GM13976 (cell line): ENCODE data around the gene CTSD.

Source experiments
- DNase-seq: peaks from one replicate; pipeline ENCODE4 v3.0.0; 2012; ENCODE audit warnings: low spot score
- CTCF ChIP-seq: IDR thresholded peaks from 2 replicates; pipeline ENCODE4 v1.5.1; 2012; ENCODE audit warnings: borderline replicate concordance, mild to moderate bottlenecking; ENCODE audit not compliant: insufficient read depth; ENCODE audit errors: extremely low read depth, missing control alignments, control extremely low read depth
- in situ Hi-C: fragments of 300-500 bp; cut with MboI; formaldehyde crosslinking; loops from one replicate; pipeline ENCODE4 v1.12.0; 2022; ENCODE audit warnings: low sequenced_read_pairs, mixed read lengths, inconsistent platforms; ENCODE audit not compliant: unreplicated experiment

Gene CTSD

DNA sequence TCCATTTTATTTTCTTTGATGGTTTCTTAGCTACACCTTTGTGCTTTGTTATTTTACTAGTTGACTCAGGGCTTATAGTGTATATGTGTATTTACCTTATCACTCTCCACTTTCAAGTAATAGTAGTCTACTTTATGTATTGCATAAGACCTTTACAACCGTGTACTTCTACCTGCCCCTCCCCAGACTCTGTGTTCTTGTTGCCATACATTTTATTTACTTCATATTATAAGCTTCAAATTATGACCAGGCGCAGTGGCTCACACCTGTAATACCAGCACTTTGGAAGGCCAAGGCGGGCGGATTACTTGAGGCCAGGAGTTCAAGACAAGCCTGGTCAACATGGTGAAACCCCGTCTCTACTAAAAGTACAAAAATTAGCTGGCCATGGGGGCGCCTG lies 28.2 kb upstream of the CTSD start:
- in situ Hi-C loops: no loop called here
- TF ChIP-seq CTCF: no peak
- no peak for DNase-seq

- TF ChIP-seq CTCF: no peak
- in situ Hi-C loops: no loop called here
- no peak for DNase-seq
These were observed 22.7 kb upstream of the CTSD start for GRCh38 chr11:1786466-1786865.

DNA sequence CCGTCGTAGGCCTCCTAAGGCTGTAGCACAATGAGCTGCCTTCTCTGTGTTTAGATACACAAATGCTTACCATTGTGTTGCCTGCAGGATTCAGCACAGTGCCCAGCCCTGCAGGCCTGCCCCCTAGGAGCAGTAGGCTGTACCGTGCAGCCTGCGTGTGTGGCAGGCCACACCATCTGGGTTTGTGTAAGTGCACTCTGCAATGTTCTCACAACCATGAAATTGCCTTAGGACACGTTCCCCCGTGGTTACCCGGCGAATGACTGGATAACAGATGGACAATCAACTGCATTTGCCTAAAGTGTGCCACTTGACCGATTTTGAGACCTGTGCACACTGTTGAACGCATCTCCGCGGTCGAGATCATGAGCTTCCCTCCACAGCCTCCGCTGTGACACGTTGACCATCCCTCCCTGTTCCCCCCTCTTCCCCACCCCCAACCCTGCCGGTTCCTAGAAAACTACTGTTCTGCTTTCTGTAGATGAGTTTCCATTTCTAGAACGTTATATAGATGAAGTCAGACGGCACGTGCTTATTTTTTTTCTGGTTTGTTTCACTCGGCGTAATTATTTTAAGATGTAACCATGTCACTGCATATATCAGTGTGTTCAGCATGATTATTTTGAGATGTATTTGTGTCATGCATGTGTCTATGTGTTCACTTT lies 22.2 kb upstream of the CTSD start:
- DNase-seq: no peak
- no peak for TF ChIP-seq CTCF
- in situ Hi-C loops: no loop called here

GRCh38 chr11:1784761-1785650 lies 21.3 kb upstream of the CTSD start:
- DNase-seq: no peak
- in situ Hi-C loops: no loop called here
- TF ChIP-seq CTCF: no peak

- no peak for DNase-seq
- in situ Hi-C loops: no loop called here
- no peak for TF ChIP-seq CTCF
These were observed 20.2 kb upstream of the CTSD start for GRCh38 chr11:1783725-1784529.
